Progenitor cell of endocrine pancreas (in vitro differentiated cells): ENCODE measurements around the gene HCFC1. TPM values are rescaled to one million over a fixed set of nuclear protein-coding genes. Genes with fewer than 3 reads are reported as not detected.

Experiments
- DNase-seq: peaks from one replicate; pipeline ENCODE4 v3.0.0; 2021; ENCODE audit warnings: low spot score; ENCODE audit not compliant: unreplicated experiment
- H3K27ac Mint-ChIP-seq: 2 replicates; pipeline ENCODE4 v1.8.0; 2021; ENCODE audit warnings: mild to moderate bottlenecking, moderate library complexity, mixed read lengths
- H3K27me3 Mint-ChIP-seq: 2 replicates; pipeline ENCODE4 v1.8.0; 2021; ENCODE audit warnings: mixed read lengths
- H3K36me3 Mint-ChIP-seq: 2 replicates; pipeline ENCODE4 v1.8.0; 2022; ENCODE audit warnings: mixed read lengths; ENCODE audit not compliant: insufficient read depth
- H3K4me1 Mint-ChIP-seq: 2 replicates; pipeline ENCODE4 v1.8.0; 2021; ENCODE audit warnings: low read depth, mixed read lengths
- H3K4me3 Mint-ChIP-seq: 2 replicates; pipeline ENCODE4 v1.8.0; 2021; ENCODE audit warnings: low read depth, mild to moderate bottlenecking, moderate library complexity, mixed read lengths
- H3K9me3 Mint-ChIP-seq: 2 replicates; pipeline ENCODE4 v1.8.0; 2021; ENCODE audit warnings: low read depth, mixed read lengths
- total RNA-seq: library from RNA; stranded (reverse); gene quantifications from 2 replicates; pipeline ENCODE4 v1.2.1, GENCODE V29; 2021
- TF ChIP-seq, protein P1 (sequence below): fragments of 200-600 bp; sonication (generic); IDR thresholded peaks from one replicate; pipeline ENCODE4 v1.5.0; 2021; ENCODE audit warnings: antibody characterized with exemption, mild to moderate bottlenecking; ENCODE audit not compliant: unreplicated experiment

HCFC1 gene
- total RNA-seq, 1 donor from 2014 or later, result 121 TPM

DNA sequence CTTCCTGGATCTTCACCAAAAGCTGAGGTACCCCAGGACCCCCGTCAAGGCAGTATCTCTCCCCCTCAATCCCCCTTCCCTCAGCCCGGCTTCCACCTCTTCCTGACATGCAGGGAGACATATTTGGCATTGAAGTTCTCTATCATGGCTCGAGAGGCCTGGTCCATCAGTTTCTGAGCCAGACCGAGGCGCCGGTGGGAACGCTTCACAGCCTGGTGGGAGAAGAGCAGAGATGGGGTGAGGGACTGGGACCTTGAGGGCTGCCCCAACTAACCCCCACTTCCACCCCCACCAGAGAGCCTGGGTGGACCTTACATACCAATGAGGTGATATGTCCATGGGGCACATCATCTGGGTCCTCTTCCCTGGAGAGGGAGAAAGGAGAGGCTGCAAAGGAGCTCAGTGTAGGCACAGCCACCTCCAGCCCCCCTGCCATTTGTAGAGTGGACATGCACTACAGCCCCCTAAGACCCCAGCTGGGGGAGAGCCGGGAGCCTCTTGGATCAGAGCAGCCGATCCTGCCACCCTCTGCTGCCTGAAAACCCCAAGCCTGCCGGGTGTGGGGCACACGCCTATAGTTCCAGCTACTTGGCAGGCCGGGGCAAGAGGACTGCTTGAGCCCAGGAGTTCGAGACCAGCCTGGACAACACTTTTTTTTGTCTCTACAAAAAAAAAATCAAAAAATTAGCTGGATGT, 39.2 kb downstream of the HCFC1 start:
- Mint-ChIP-seq H3K9me3 (peaks cover 10% of the 10 kb centered on the region), H3K4me1 (peaks cover 9% of the 10 kb centered on the region), H3K36me3 (peaks cover 4% of the 10 kb centered on the region), H3K27me3 (no peaks in the 10 kb centered on the region), H3K4me3 (no peak overlapping the region), H3K27ac (no peak overlapping the region)
- no peak for DNase-seq
- TF ChIP-seq, protein P1, sequence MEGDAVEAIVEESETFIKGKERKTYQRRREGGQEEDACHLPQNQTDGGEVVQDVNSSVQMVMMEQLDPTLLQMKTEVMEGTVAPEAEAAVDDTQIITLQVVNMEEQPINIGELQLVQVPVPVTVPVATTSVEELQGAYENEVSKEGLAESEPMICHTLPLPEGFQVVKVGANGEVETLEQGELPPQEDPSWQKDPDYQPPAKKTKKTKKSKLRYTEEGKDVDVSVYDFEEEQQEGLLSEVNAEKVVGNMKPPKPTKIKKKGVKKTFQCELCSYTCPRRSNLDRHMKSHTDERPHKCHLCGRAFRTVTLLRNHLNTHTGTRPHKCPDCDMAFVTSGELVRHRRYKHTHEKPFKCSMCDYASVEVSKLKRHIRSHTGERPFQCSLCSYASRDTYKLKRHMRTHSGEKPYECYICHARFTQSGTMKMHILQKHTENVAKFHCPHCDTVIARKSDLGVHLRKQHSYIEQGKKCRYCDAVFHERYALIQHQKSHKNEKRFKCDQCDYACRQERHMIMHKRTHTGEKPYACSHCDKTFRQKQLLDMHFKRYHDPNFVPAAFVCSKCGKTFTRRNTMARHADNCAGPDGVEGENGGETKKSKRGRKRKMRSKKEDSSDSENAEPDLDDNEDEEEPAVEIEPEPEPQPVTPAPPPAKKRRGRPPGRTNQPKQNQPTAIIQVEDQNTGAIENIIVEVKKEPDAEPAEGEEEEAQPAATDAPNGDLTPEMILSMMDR, result no peak

DNA sequence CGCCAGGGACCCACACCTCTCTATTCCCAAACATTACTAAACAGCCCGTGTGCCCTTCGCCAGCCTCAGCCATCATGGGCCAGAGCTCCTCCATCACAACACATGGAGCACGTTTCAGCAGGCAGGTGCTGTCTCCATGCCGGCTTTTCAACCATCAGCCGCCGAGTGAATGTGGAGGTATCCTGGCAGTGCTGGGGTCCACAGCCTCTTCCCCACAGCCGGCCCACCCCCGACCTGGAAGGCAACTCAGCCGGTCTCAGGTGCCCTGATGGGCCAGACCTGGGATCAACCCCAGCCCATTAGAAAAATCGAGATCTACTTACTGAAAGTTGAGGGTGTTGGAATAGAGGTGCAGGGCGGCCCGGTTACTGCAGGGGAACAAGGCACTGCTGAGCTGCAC, 39.9 kb downstream of the HCFC1 start:
- H3K27ac Mint-ChIP-seq, result no peak overlapping the region
- peaks cover 4% of the 10 kb centered on the region for H3K36me3 Mint-ChIP-seq
- H3K4me3 Mint-ChIP-seq, result no peak overlapping the region
- DNase-seq, result no peak
- H3K9me3 Mint-ChIP-seq, result peaks cover 10% of the 10 kb centered on the region
- TF ChIP-seq, protein P1, result no peak
- H3K4me1 Mint-ChIP-seq, result peaks cover 9% of the 10 kb centered on the region
- H3K27me3 Mint-ChIP-seq, result no peaks in the 10 kb centered on the region

DNA sequence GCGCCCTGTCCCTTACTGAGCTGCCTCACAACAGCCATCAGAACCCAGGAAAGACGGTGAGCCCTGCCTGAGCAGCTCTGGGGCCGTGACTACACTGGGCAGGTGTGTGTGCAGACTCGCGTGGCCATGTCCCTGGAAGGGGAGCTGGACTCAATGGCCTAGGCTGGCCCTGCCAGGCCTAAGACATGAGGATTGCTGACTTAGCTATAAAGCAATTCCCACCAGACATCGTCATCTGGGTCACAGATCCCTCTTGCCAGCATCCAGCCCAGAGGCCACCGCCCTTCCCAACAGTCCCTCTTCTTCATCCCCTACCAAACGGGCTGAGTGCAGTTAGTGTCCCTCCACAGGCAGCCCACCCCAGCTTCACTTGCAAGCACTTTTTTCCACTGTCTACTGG, 40.5 kb downstream of the HCFC1 start:
- no peak overlapping the region for H3K4me3 Mint-ChIP-seq

DNA sequence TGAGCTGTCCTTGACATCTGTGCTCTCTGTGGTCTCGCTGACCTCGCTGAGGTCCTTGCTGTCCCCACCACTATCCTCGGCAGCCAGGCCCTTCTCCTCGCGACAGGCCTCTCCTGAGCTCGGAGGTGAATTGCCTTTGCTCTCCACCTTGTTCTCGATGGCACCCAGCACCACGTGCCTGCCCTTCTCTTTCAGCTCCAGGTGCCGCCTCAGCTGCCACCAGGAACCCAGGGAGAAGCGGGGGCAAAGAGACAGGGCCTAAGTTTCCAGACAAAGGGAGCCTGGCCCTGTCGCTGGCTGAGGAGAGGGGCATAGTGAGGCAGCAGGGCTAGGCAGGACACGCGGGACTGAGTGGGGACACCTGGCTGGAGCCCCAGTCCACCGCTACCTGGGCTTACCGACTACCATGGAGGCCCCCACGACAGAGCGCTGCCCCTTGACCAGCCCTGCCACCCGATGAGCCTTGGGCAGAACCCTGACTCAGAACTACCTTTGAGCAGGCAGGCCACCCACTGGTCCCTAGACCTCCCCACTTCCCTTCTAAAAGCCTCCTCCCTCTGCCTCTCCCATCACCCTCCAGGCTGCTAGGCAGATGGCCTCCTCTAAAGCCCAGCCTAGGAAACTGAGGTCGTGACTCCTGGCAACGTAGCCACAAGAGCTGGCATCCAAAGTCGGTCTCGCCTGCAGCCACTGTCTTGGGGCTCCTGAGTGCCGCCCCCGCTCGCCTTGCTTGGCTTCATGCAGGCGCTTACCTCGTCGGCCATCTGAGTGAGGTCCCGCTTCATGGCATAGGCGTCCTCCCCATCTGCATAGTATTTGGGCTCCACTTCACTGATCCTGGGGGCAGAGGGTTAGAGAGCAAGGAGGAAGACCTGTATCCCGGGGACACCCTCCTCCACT, 41.4 kb downstream of the HCFC1 start:
- no peak overlapping the region for H3K27ac Mint-ChIP-seq
- no peak for DNase-seq
- H3K4me1 Mint-ChIP-seq, result peaks cover 11% of the 10 kb centered on the region
- H3K9me3 Mint-ChIP-seq, result peaks cover 6% of the 10 kb centered on the region
- TF ChIP-seq, protein P1, result no peak
- H3K4me3 Mint-ChIP-seq, result no peak overlapping the region
- no peaks in the 10 kb centered on the region for H3K27me3 Mint-ChIP-seq
- H3K36me3 Mint-ChIP-seq, result peaks cover 4% of the 10 kb centered on the region

More for the DNA sequence above, 40.5 kb downstream of the HCFC1 start:
- no peak overlapping the region for H3K27ac Mint-ChIP-seq
- peaks cover 9% of the 10 kb centered on the region for H3K4me1 Mint-ChIP-seq
- TF ChIP-seq, protein P1, result no peak
- peaks cover 6% of the 10 kb centered on the region for H3K9me3 Mint-ChIP-seq
- no peak for DNase-seq
- no peaks in the 10 kb centered on the region for H3K27me3 Mint-ChIP-seq
- H3K36me3 Mint-ChIP-seq, result peaks cover 4% of the 10 kb centered on the region

DNA sequence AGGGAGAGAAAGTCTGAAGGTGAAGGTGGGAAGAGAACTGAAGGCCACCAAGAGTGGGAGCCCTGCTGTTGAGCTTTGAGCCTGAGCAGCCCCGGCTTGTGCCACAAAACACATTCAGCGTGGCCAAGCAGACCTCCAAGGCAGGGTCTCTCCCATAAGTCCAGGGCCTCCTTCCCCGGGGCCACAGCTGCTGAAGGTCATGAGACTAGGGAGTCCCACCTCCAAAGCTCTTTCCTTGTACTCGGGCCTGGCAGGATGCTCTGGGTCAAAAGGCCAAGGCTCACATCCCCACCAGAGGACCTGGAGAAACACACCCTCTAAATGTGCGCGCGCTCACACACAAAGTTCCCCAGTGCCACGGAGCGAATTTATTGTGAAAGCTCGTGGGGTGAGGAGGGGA, 42.0 kb downstream of the HCFC1 start:
- Mint-ChIP-seq H3K27me3 (no peaks in the 10 kb centered on the region), H3K9me3 (peaks cover 6% of the 10 kb centered on the region), H3K4me1 (peaks cover 11% of the 10 kb centered on the region), H3K4me3 (no peak overlapping the region), H3K27ac (no peak overlapping the region), H3K36me3 (peaks cover 4% of the 10 kb centered on the region)
- DNase-seq, result no peak
- TF ChIP-seq, protein P1, result no peak
